HepG2 (cell line): ENCODE measurements around the gene ELL3. TPM values are rescaled to one million over a fixed set of nuclear protein-coding genes. Genes with fewer than 3 reads are reported as not detected.
A peak's percentile ranks its signal among the peaks of the same experiment; 100 is the strongest.

Source experiments
- CREB1 ChIP-seq, 2 experiments: fragments of 450-650 bp in 1 of 2; IDR thresholded peaks; 2 replicates each; pipeline ENCODE4 v1.6.1; 2016 to 2017; ENCODE audit warnings: control low read depth in 1 of 2, mild to moderate bottlenecking in 1 of 2, missing compliant biosample characterization in 1 of 2, missing genetic modification characterization in 1 of 2
- FOXP4 ChIP-seq: sonication (generic); formaldehyde crosslinking; IDR thresholded peaks from 2 replicates; pipeline ENCODE4 v1.4.0; 2020; ENCODE audit warnings: missing genetic modification reagents
- KLF11 ChIP-seq: IDR thresholded peaks from 2 replicates; pipeline ENCODE4 v1.6.1; 2016; ENCODE audit warnings: missing compliant biosample characterization
- NFE2L2 ChIP-seq: fragments of 150-350 bp; IDR thresholded peaks from 2 replicates; pipeline ENCODE4 v1.6.1; 2014; ENCODE audit warnings: low read length
- NFYB ChIP-seq: sonication (generic); formaldehyde crosslinking; IDR thresholded peaks from 2 replicates; pipeline ENCODE4 v1.4.0; 2020; ENCODE audit warnings: missing genetic modification reagents
- RERE ChIP-seq: IDR thresholded peaks from 2 replicates; pipeline ENCODE4 v1.6.1; 2016; ENCODE audit warnings: low read depth, missing genetic modification reagents, missing compliant biosample characterization
- RXRB ChIP-seq: IDR thresholded peaks from 2 replicates; pipeline ENCODE4 v1.6.1; 2016; ENCODE audit warnings: borderline replicate concordance, missing genetic modification reagents, missing compliant biosample characterization
- SAP130 ChIP-seq: IDR thresholded peaks from 2 replicates; pipeline ENCODE4 v1.6.1; 2016; ENCODE audit warnings: low read depth
- SMAD3 ChIP-seq: sonication (generic); formaldehyde crosslinking; IDR thresholded peaks from 2 replicates; pipeline ENCODE4 v1.4.0; 2020; ENCODE audit warnings: missing genetic modification reagents
- SP1 ChIP-seq, 2 experiments: fragments of 450-650 bp in 1 of 2; sonication (generic) in 1 of 2; formaldehyde crosslinking in 1 of 2; IDR thresholded peaks; 2 replicates each; pipeline versions ENCODE4 v1.4.0 to v1.6.1; 2016 to 2020; ENCODE audit warnings: missing genetic modification reagents in 1 of 2
- SPEN ChIP-seq: sonication (generic); formaldehyde crosslinking; IDR thresholded peaks from 2 replicates; pipeline ENCODE4 v1.5.1; 2020; ENCODE audit warnings: low read depth, mild to moderate bottlenecking, missing genetic modification reagents
- ZMYM4 ChIP-seq: sonication (generic); formaldehyde crosslinking; IDR thresholded peaks from 2 replicates; pipeline ENCODE4 v1.8.1; 2023; ENCODE audit warnings: mild to moderate bottlenecking, missing genetic modification reagents
- ZNF251 ChIP-seq: sonication (generic); formaldehyde crosslinking; IDR thresholded peaks from 2 replicates; pipeline ENCODE4 v1.9.0; 2021; ENCODE audit warnings: mild to moderate bottlenecking, missing genetic modification reagents
- ZNF263 ChIP-seq: sonication (generic); formaldehyde crosslinking; IDR thresholded peaks from 2 replicates; pipeline ENCODE4 v1.4.0; 2020; ENCODE audit warnings: missing genetic modification reagents
- ZNF691 ChIP-seq: sonication (generic); formaldehyde crosslinking; IDR thresholded peaks from 2 replicates; pipeline ENCODE4 v1.4.0; 2020; ENCODE audit warnings: missing genetic modification reagents, low read depth, mild to moderate bottlenecking, borderline replicate concordance
- ZNF816 ChIP-seq: sonication (generic); formaldehyde crosslinking; IDR thresholded peaks from 2 replicates; pipeline ENCODE4 v1.8.0; 2022; ENCODE audit warnings: missing genetic modification reagents, mild to moderate bottlenecking, borderline replicate concordance
- ZNF891 ChIP-seq: sonication (generic); formaldehyde crosslinking; IDR thresholded peaks from 2 replicates; pipeline ENCODE4 v1.5.0; 2020; ENCODE audit warnings: mild to moderate bottlenecking, missing genetic modification reagents
- ZSCAN25 ChIP-seq: sonication (generic); formaldehyde crosslinking; IDR thresholded peaks from 2 replicates; pipeline ENCODE4 v1.8.0; 2022; ENCODE audit warnings: mild to moderate bottlenecking, missing genetic modification reagents
- polyA plus RNA-seq, 8 experiments: library from polyadenylated mRNA; depleted of rRNA in 3 of 8; stranded (reverse) in 7 of 8; unstranded in 1 of 8; fragments of >200 nt; fragmentation: Illumina TruSeq in 4 of 8; extraction: Trizol in 4 of 8; gene quantifications; 2 replicates each; pipeline versions ENCODE4 v1.2.1 to v1.2.3, GENCODE V29; 2011 to 2016; ENCODE audit warnings: low read depth in 4 of 8, missing spikeins in 1 of 8, mixed read lengths in 1 of 8; ENCODE audit not compliant: insufficient read depth in 1 of 8
- total RNA-seq, 5 experiments: library from RNA; depleted of rRNA; stranded (reverse); fragments of >200 nt; fragmentation: Illumina TruSeq; extraction: Trizol; gene quantifications; 2 replicates each; pipeline ENCODE4 v1.2.3, GENCODE V29; 2016; ENCODE audit warnings: low read depth in 1 of 5
- TF ChIP-seq, protein P1 (sequence below): sonication (generic); formaldehyde crosslinking; IDR thresholded peaks from 2 replicates; pipeline ENCODE4 v1.5.0; 2020; ENCODE audit warnings: mild to moderate bottlenecking, missing genetic modification reagents

The ELL3 gene
- total and polyA plus RNA-seq, 2 of the 13 experiments (the other 11 are each of a cell fraction or from before 2014, with no cell fraction given), result 6.1 to 8.8 TPM

DNA sequence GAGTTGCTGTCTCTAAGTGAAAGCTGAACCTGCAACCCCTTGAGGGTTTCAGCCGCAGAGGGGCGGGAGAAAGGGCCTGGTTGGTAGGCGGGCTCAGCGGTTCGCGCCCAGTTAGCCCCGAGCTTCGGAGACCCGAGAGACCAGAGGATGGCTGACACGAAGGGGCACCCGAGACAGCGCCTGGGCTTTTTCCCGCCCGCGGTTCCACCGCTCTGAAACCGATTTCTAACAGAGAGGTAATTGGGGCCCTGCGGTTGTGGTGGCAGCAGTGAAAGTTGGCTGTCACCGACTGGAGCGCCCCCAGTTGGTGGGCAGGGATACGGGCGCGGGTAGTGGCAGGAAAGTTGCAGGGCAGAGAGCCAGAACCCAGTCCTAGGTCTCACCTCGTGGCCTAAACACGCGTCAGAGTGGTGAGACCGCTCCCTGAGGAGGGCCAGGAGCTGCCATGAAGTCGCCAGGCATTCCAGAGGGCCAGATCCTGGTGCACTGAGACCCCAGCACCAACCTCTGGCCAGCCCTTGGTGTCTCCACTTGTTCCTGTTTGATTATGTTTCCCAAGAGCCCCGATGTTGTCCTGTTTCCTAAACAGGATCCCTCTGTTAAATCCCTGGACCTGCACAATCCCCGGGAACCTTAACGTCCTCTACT lies 625 bp upstream of the ELL3 start (continued):
- TF ChIP-seq, protein P1, sequence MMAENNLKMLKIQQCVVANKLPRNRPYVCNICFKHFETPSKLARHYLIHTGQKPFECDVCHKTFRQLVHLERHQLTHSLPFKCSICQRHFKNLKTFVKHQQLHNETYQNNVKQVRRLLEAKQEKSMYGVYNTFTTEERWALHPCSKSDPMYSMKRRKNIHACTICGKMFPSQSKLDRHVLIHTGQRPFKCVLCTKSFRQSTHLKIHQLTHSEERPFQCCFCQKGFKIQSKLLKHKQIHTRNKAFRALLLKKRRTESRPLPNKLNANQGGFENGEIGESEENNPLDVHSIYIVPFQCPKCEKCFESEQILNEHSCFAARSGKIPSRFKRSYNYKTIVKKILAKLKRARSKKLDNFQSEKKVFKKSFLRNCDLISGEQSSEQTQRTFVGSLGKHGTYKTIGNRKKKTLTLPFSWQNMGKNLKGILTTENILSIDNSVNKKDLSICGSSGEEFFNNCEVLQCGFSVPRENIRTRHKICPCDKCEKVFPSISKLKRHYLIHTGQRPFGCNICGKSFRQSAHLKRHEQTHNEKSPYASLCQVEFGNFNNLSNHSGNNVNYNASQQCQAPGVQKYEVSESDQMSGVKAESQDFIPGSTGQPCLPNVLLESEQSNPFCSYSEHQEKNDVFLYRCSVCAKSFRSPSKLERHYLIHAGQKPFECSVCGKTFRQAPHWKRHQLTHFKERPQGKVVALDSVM, result no peak
- peak; percentile 39; the same call in 1 of the 2 replicates for TF ChIP-seq FOXP4 (CRISPR knock-in tag)
- TF ChIP-seq NFE2L2, result no peak
- TF ChIP-seq NFYB, result peak; percentile 17; the same call in 1 of the 2 replicates
- no peak for TF ChIP-seq RERE (CRISPR knock-in tag)
- 0 out of 2 replicates have a peak, but pooled peaks have one; percentile 65 for TF ChIP-seq ZNF251 (CRISPR knock-in tag)
- peak; percentile 11; the same call in 1 of the 2 replicates for TF ChIP-seq ZSCAN25
- peak; percentile 58; the same call in 1 of the 2 replicates for TF ChIP-seq SMAD3 (CRISPR knock-in tag)
- peak; percentile 71 for TF ChIP-seq ZNF891 (CRISPR knock-in tag)
- TF ChIP-seq CREB1 (IDR thresholded peaks at IDR 0.05), result no peak
- TF ChIP-seq CREB1 (CRISPR knock-in tag; IDR thresholded peaks at IDR 0.05), result no peak
- 0 out of 2 replicates have a peak, but pooled peaks have one; percentile 36 for TF ChIP-seq KLF11 (CRISPR knock-in tag)
- TF ChIP-seq SPEN (CRISPR knock-in tag), result peak; percentile 58; the same call in 1 of the 2 replicates
- TF ChIP-seq ZNF691 (CRISPR knock-in tag), result peak; percentile 49; the same call in 1 of the 2 replicates
- peak; percentile 41; the same call in 1 of the 2 replicates for TF ChIP-seq RXRB
- TF ChIP-seq ZNF816 (CRISPR knock-in tag), result peak; percentile 81; the same call in 1 of the 2 replicates
- TF ChIP-seq SP1 (IDR thresholded peaks at IDR 0.05), result no peak
- TF ChIP-seq SP1 (CRISPR knock-in tag; IDR thresholded peaks at IDR 0.05), result peak; percentile 45
- peak; percentile 48; the same call in 1 of the 2 replicates for TF ChIP-seq ZMYM4 (CRISPR knock-in tag)
- peak; percentile 63; the same call in 1 of the 2 replicates for TF ChIP-seq ZNF263 (CRISPR knock-in tag)
- peak; percentile 64 for TF ChIP-seq SAP130
